HUES64 (cell line): ENCODE results near the gene MGA.

ENCODE experiments used
- H3K27ac ChIP-seq: 2 replicates; pipeline ENCODE4 v1.7.0; 2013; ENCODE audit warnings: low read depth, low read length, inconsistent platforms
- H3K27me3 ChIP-seq: 2 replicates; pipeline ENCODE4 v1.6.1; 2013; ENCODE audit warnings: mild to moderate bottlenecking, low read length; ENCODE audit not compliant: insufficient read depth
- H3K36me3 ChIP-seq: 2 replicates; pipeline ENCODE4 v1.6.1; 2013; ENCODE audit warnings: mild to moderate bottlenecking, low read length; ENCODE audit not compliant: insufficient read depth
- H3K4me1 ChIP-seq: 2 replicates; pipeline ENCODE4 v1.6.1; 2013; ENCODE audit warnings: mild to moderate bottlenecking, low read length, moderate library complexity; ENCODE audit not compliant: insufficient read depth
- H3K4me3 ChIP-seq: 2 replicates; pipeline ENCODE4 v1.5.1; 2013; ENCODE audit warnings: mild to moderate bottlenecking, low read length, moderate library complexity
- H3K9ac ChIP-seq: 2 replicates; pipeline ENCODE4 v1.6.1; 2013; ENCODE audit warnings: mild to moderate bottlenecking, low read depth, low read length
- H3K9me3 ChIP-seq: 2 replicates; pipeline ENCODE4 v1.6.1; 2013; ENCODE audit warnings: low read depth, low read length; ENCODE audit not compliant: insufficient read depth
- WGBS: fragments of 150-250, 120-280 bp; methylation state at CpG from one replicate; pipeline ENCODE4 v1.1.7; 2013; ENCODE audit warnings: missing lambda C conversion rate; 5-methylcytosine and 5-hydroxymethylcytosine counted together

The MGA gene

GRCh38 chr15:41689083-41689482, 28.9 kb downstream of the MGA start:
- Histone ChIP-seq H3K9me3 (no peaks in the 10 kb centered on the region), H3K27me3 (no peaks in the 10 kb centered on the region), H3K36me3 (no peaks in the 10 kb centered on the region), H3K4me3 (no peak overlapping the region), H3K9ac (no peak overlapping the region), H3K27ac (no peak overlapping the region), H3K4me1 (peaks cover 8% of the 10 kb centered on the region; the same call in 1 of the 2 replicates)
- WGBS, result 93% methylated on average over 1 of the region's 1 CpG

DNA sequence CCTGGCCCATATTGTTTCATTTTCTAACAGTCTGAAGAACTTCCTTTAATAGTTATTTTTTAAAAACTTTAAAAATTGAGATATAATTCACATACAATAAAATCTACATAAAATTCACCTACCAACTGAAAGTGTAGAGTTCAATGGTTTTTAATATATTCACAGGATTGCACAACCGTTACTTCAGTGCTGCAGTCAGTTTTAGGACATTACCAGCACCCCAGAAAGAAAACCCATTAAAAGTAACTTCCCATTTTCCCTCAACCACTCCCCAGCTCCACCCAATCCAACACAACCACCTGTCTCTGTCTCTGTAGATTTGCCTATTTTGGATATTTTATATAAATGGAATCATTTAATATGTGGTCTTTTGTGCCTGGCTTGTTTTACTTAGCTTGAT, 29.6 kb downstream of the MGA start:
- 96% methylated on average over 1 of the region's 1 CpG for WGBS
- H3K27me3 ChIP-seq, result no peaks in the 10 kb centered on the region

DNA sequence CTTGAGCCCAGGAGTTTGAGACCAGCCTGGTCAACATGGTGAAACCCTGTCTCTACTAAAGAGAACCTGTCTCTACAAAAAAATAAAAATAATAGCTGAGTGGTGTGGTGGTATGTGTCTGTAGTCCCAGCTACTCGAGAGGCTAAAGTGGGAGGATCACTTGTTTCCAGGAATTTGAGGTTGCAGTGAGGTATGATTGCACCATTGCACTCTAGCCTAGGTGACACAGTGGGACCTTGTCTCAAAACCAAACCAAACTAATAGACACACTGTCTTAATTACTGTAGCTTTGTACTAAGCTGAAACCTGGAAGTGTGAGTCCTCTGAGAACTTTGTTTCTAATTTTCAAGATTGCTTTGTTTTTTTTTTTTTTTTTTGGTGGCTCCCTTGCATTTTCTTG, 30.4 kb downstream of the MGA start:
- Histone ChIP-seq H3K27me3 (no peaks in the 10 kb centered on the region), H3K36me3 (no peaks in the 10 kb centered on the region), H3K4me1 (peaks cover 8% of the 10 kb centered on the region; the same call in 1 of the 2 replicates), H3K9me3 (no peaks in the 10 kb centered on the region), H3K27ac (no peak overlapping the region), H3K9ac (no peak overlapping the region), H3K4me3 (no peak overlapping the region)
- WGBS, result 78% methylated on average over 1 of the region's 1 CpG

More for the DNA sequence above, 29.6 kb downstream of the MGA start:
- Histone ChIP-seq H3K27ac (no peak overlapping the region), H3K4me3 (no peak overlapping the region), H3K9ac (no peak overlapping the region), H3K36me3 (no peaks in the 10 kb centered on the region), H3K4me1 (peaks cover 8% of the 10 kb centered on the region; the same call in 1 of the 2 replicates), H3K9me3 (no peaks in the 10 kb centered on the region)

- no peaks in the 10 kb centered on the region for H3K27me3 ChIP-seq
- peaks cover 8% of the 10 kb centered on the region; the same call in 1 of the 2 replicates for H3K4me1 ChIP-seq
- no peak overlapping the region for H3K27ac ChIP-seq
- H3K9me3 ChIP-seq, result no peaks in the 10 kb centered on the region
- no peak overlapping the region; the same call in 1 of the 2 replicates for H3K9ac ChIP-seq
- WGBS, result 95% methylated on average over 2 of the region's 2 CpGs
- H3K4me3 ChIP-seq, result no peak overlapping the region
- peaks cover 4% of the 10 kb centered on the region for H3K36me3 ChIP-seq
Measured at GRCh38 chr15:41691471-41691870, 31.3 kb downstream of the MGA start.

DNA sequence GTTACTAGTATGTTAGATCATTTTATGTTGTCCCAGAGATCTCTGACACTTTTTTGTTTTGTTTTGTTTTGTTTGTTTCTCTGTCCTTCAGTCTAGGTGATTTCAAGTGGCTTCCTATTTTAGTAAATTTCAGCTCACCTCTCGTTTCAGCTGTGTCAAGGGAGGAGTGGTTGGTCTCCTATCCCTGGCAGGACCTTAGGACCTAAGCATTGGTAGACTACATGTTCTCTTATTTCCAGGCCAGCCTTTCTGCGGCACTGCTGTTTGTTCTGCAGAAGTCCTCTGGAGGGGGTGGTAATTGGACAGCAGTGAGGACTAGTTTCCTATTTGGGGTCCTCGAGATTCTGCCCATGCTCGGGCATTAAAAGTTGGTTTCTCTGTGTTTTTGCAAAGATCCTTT, 31.8 kb downstream of the MGA start:
- peaks cover 10% of the 10 kb centered on the region for H3K36me3 ChIP-seq

DNA sequence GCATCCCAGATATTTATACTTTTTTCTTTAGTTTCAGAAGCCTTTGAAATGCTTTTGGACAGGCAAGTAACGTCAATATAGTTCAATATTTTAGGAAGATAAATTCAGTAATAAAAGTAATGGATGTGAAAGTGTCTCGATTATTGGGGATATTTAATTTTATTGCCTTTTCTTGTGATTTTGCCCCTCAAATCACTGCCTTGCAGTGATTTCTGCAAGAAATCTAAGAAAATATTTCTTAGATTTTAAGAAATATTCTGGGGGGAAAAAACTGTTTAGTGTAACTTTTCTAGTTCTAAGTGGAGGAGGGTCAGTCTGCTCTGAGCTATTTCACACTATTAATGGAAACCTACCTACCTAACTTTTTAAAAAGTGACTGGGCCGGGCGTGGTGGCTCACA, 33.6 kb downstream of the MGA start:
- no peak overlapping the region for H3K27ac ChIP-seq
- H3K9me3 ChIP-seq, result no peaks in the 10 kb centered on the region
- no peak overlapping the region for H3K4me3 ChIP-seq
- peaks cover 8% of the 10 kb centered on the region; the same call in 1 of the 2 replicates for H3K4me1 ChIP-seq
- 98% methylated on average over 4 of the region's 4 CpGs for WGBS
- no peak overlapping the region for H3K9ac ChIP-seq
- no peaks in the 10 kb centered on the region for H3K27me3 ChIP-seq
- H3K36me3 ChIP-seq, result peaks cover 16% of the 10 kb centered on the region

More for the DNA sequence above, 31.8 kb downstream of the MGA start:
- Histone ChIP-seq H3K27ac (0 out of 2 replicates have a peak overlapping the region, but pooled peaks have one; percentile 8), H3K4me1 (peaks cover 8% of the 10 kb centered on the region; the same call in 1 of the 2 replicates), H3K9me3 (no peaks in the 10 kb centered on the region), H3K27me3 (no peaks in the 10 kb centered on the region), H3K4me3 (no peak overlapping the region), H3K9ac (no peak overlapping the region; the same call in 1 of the 2 replicates)
- 84% methylated on average over 4 of the region's 4 CpGs for WGBS

GRCh38 chr15:41695750-41696436, 35.7 kb downstream of the MGA start:
- H3K36me3 ChIP-seq, result peaks cover 33% of the 10 kb centered on the region
- no peak overlapping the region for H3K27ac ChIP-seq

GRCh38 chr15:41698779-41699178, 38.6 kb downstream of the MGA start:
- peaks cover 47% of the 10 kb centered on the region for H3K36me3 ChIP-seq
- H3K4me1 ChIP-seq, result no peaks in the 10 kb centered on the region
- H3K9ac ChIP-seq, result no peak overlapping the region
- no peaks in the 10 kb centered on the region for H3K9me3 ChIP-seq
- no peaks in the 10 kb centered on the region for H3K27me3 ChIP-seq
- no peak overlapping the region for H3K27ac ChIP-seq
- no peak overlapping the region for H3K4me3 ChIP-seq
- over 99% methylated on average over 2 of the region's 2 CpGs for WGBS

More at GRCh38 chr15:41695750-41696436, 35.7 kb downstream of the MGA start:
- H3K9ac ChIP-seq, result no peak overlapping the region
- 88% methylated on average over 8 of the region's 8 CpGs for WGBS
- no peaks in the 10 kb centered on the region for H3K9me3 ChIP-seq
- peaks cover 8% of the 10 kb centered on the region; the same call in 1 of the 2 replicates for H3K4me1 ChIP-seq
- H3K27me3 ChIP-seq, result no peaks in the 10 kb centered on the region
- H3K4me3 ChIP-seq, result no peak overlapping the region

GRCh38 chr15:41703120-41703519, 42.9 kb downstream of the MGA start:
- H3K27ac ChIP-seq, result no peak overlapping the region
- no peaks in the 10 kb centered on the region for H3K9me3 ChIP-seq
- no peak overlapping the region for H3K4me3 ChIP-seq
- H3K9ac ChIP-seq, result no peak overlapping the region
- no peaks in the 10 kb centered on the region for H3K27me3 ChIP-seq
- no peaks in the 10 kb centered on the region for H3K4me1 ChIP-seq
- H3K36me3 ChIP-seq, result peaks cover 51% of the 10 kb centered on the region

- Histone ChIP-seq H3K4me1 (no peaks in the 10 kb centered on the region), H3K9me3 (no peaks in the 10 kb centered on the region), H3K4me3 (no peak overlapping the region), H3K27ac (no peak overlapping the region), H3K36me3 (peaks cover 66% of the 10 kb centered on the region), H3K9ac (no peak overlapping the region), H3K27me3 (no peaks in the 10 kb centered on the region)
- WGBS, result 92% methylated on average over 6 of the region's 6 CpGs
Measured at GRCh38 chr15:41713047-41713446, 52.8 kb downstream of the MGA start.

DNA sequence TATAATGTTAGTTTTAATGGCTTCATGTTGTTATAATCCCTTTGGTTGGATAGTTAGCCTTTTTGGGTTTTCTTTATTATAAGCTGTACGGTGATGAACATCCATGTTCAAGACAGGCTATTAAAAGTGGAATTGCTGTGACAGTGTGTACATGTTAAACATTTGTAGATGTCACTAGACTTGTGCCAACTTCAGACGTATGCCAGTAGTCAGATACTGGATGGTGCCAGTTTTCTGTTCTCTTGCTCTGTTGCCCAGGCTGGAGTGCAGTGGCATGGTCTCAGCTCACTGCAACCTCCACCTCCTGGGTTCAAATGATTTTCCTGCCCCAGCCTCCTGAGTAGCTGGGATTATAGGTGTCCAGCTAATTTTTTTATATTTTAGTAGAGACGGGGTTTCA, 54.1 kb downstream of the MGA start:
- Histone ChIP-seq H3K4me1 (no peaks in the 10 kb centered on the region), H3K27ac (no peak overlapping the region), H3K9ac (no peak overlapping the region), H3K36me3 (peaks cover 54% of the 10 kb centered on the region), H3K4me3 (no peak overlapping the region), H3K9me3 (no peaks in the 10 kb centered on the region), H3K27me3 (no peaks in the 10 kb centered on the region)
- WGBS, result 91% methylated on average over 3 of the region's 3 CpGs
